HepG2 (cell line): ENCODE data around the gene PRPSAP2. TPM values are rescaled to one million over a fixed set of nuclear protein-coding genes. Genes with fewer than 3 reads are reported as not detected.

Experiments
- CBX2 ChIP-seq, 2 experiments: fragments of 200-600 bp in 1 of 2; sonication (generic); formaldehyde crosslinking in 1 of 2; IDR thresholded peaks; 2 replicates each; pipeline versions ENCODE4 v1.7.0 to v1.8.1; 2018 to 2022; ENCODE audit warnings: low read depth in 2 of 2, low read length in 1 of 2, mild to moderate bottlenecking in 1 of 2, missing genetic modification reagents in 1 of 2
- GPN1 ChIP-seq: sonication (generic); formaldehyde crosslinking; IDR thresholded peaks from 2 replicates; pipeline ENCODE4 v1.5.1; 2020; ENCODE audit warnings: missing genetic modification reagents, borderline replicate concordance
- HES4 ChIP-seq: sonication (generic); formaldehyde crosslinking; IDR thresholded peaks from 2 replicates; pipeline ENCODE4 v1.9.0; 2021; ENCODE audit warnings: mild to moderate bottlenecking, missing genetic modification reagents, borderline replicate concordance
- IKZF5 ChIP-seq: IDR thresholded peaks from 2 replicates; pipeline ENCODE4 v1.6.1; 2018; ENCODE audit warnings: missing genetic modification reagents, mild to moderate bottlenecking, missing compliant biosample characterization
- KAT2B ChIP-seq: fragments of 150-350 bp; IDR thresholded peaks from 2 replicates; pipeline ENCODE4 v1.6.1; 2014; ENCODE audit warnings: low read depth, low read length, borderline replicate concordance
- KIAA2018 ChIP-seq: sonication (generic); formaldehyde crosslinking; IDR thresholded peaks from 2 replicates; pipeline ENCODE4 v1.5.0; 2020; ENCODE audit warnings: mild to moderate bottlenecking, missing genetic modification reagents, borderline replicate concordance
- LBX2 ChIP-seq: sonication (generic); formaldehyde crosslinking; IDR thresholded peaks from 2 replicates; pipeline ENCODE4 v1.5.0; 2020; ENCODE audit warnings: missing genetic modification reagents, mild to moderate bottlenecking, borderline replicate concordance
- TEAD3 ChIP-seq: optimal IDR thresholded peaks from 2 replicates; pipeline ENCODE3; 2016; ENCODE audit warnings: borderline replicate concordance
- ZBTB33 ChIP-seq: sonication (generic); formaldehyde crosslinking; IDR thresholded peaks from 2 replicates; pipeline ENCODE4 v1.4.0; 2020; ENCODE audit warnings: missing genetic modification reagents
- ZFP82 ChIP-seq: sonication (generic); formaldehyde crosslinking; IDR thresholded peaks from 2 replicates; pipeline ENCODE4 v1.5.1; 2020; ENCODE audit warnings: mild to moderate bottlenecking, missing genetic modification reagents, borderline replicate concordance
- ZNF10 ChIP-seq: sonication (generic); formaldehyde crosslinking; IDR thresholded peaks from 2 replicates; pipeline ENCODE4 v1.4.0; 2020; ENCODE audit warnings: mild to moderate bottlenecking, low read depth, missing genetic modification reagents, borderline replicate concordance
- ZNF160 ChIP-seq: sonication (generic); formaldehyde crosslinking; IDR thresholded peaks from 2 replicates; pipeline ENCODE4 v1.8.0; 2022; ENCODE audit warnings: mild to moderate bottlenecking, inconsistent platforms, missing genetic modification reagents
- ZNF513 ChIP-seq: sonication (generic); formaldehyde crosslinking; conservative IDR thresholded peaks from 2 replicates; pipeline ENCODE4 v1.5.0; 2020; ENCODE audit warnings: missing genetic modification reagents
- ZNF782 ChIP-seq: sonication (generic); formaldehyde crosslinking; IDR thresholded peaks from 2 replicates; pipeline ENCODE4 v1.4.0; 2020; ENCODE audit warnings: missing genetic modification reagents, mild to moderate bottlenecking, borderline replicate concordance
- ZNF83 ChIP-seq: sonication (generic); formaldehyde crosslinking; IDR thresholded peaks from 2 replicates; pipeline ENCODE4 v1.4.0; 2020; ENCODE audit warnings: missing genetic modification reagents, mild to moderate bottlenecking, borderline replicate concordance
- polyA plus RNA-seq, 8 experiments: library from polyadenylated mRNA; depleted of rRNA in 3 of 8; stranded (reverse) in 7 of 8; unstranded in 1 of 8; fragments of >200 nt; fragmentation: Illumina TruSeq in 4 of 8; extraction: Trizol in 4 of 8; gene quantifications; 2 replicates each; pipeline versions ENCODE4 v1.2.1 to v1.2.3, GENCODE V29; 2011 to 2016; ENCODE audit warnings: low read depth in 4 of 8, missing spikeins in 1 of 8, mixed read lengths in 1 of 8; ENCODE audit not compliant: insufficient read depth in 1 of 8
- total RNA-seq, 5 experiments: library from RNA; depleted of rRNA; stranded (reverse); fragments of >200 nt; fragmentation: Illumina TruSeq; extraction: Trizol; gene quantifications; 2 replicates each; pipeline ENCODE4 v1.2.3, GENCODE V29; 2016; ENCODE audit warnings: low read depth in 1 of 5

The PRPSAP2 gene
- total and polyA plus RNA-seq, 2 of the 13 experiments (the other 11 are each of a cell fraction or from before 2014, with no cell fraction given) = 34.0 to 58.9 TPM

- TF ChIP-seq ZNF513 (CRISPR knock-in tag) (no peak), ZFP82 (CRISPR knock-in tag) (no peak), ZNF10 (CRISPR knock-in tag) (no peak), KAT2B (no peak), KIAA2018 (no peak), ZNF160 (CRISPR knock-in tag) (no peak), GPN1 (no peak), IKZF5 (CRISPR knock-in tag) (no peak), HES4 (no peak), ZNF83 (CRISPR knock-in tag) (no peak), CBX2 (IDR thresholded peaks at IDR 0.05; ENCODE audit: low read depth, low read length) (no peak), CBX2 (CRISPR knock-in tag; IDR thresholded peaks at IDR 0.05; ENCODE audit: low read depth) (no peak), ZNF782 (CRISPR knock-in tag) (no peak), LBX2 (no peak), ZBTB33 (CRISPR knock-in tag) (no peak), TEAD3 (peak; percentile 55)
Observed at GRCh38 chr17:18925187-18925586, 67.3 kb downstream of the PRPSAP2 start (continued).
